ENCODE data around the gene SLC22A23. TPM values are rescaled to one million over a fixed set of nuclear protein-coding genes. Genes with fewer than 3 reads are reported as not detected.

Gene SLC22A23
- polyA plus RNA-seq, 1 donor (not counting 4 experiments of a cell fraction or from before 2014, with no cell fraction given): 4.3 TPM

GRCh38 chr6:3359101-3359752 lies 97.6 kb downstream of the SLC22A23 start:
- no peaks in the 10 kb centered on the region for H4K20me1 ChIP-seq (ENCODE audit: control insufficient read depth, extremely low read depth, insufficient read depth, low read length)
- H3K4me1 ChIP-seq (ENCODE audit: control insufficient read depth, extremely low read depth, insufficient read depth, low read length): peaks cover 37% of the 10 kb centered on the region
- H2AFZ ChIP-seq (ENCODE audit: control insufficient read depth, low read length): no peak overlapping the region
- peaks cover 4% of the 10 kb centered on the region for H3K9me1 ChIP-seq (ENCODE audit: control insufficient read depth, extremely low read depth, insufficient read depth, low read length)
- no peak overlapping the region for H3K9ac ChIP-seq (ENCODE audit: control insufficient read depth, extremely low read depth, insufficient read depth, low read length)
- dilution Hi-C loops (cut with MboI; ENCODE audit: extremely low pct_ligation_motif_present, low sequenced_read_pairs): no loop called here
- DNase-seq (ENCODE audit: low read depth, low spot score) (no peak), FAIRE-seq (peak; percentile 74)
- no peaks in the 10 kb centered on the region for H3K79me2 ChIP-seq (ENCODE audit: control insufficient read depth, insufficient read depth, low read length)
- peak overlapping the region in 1 of 3 experiments; percentile 39 for H3K4me3 ChIP-seq (ENCODE audit: control insufficient read depth in 2 of 3, extremely low read depth in 1 of 3, insufficient read depth in 2 of 3, low read depth in 1 of 3, low read length in 3 of 3)
- H3K4me2 ChIP-seq (ENCODE audit: control insufficient read depth, extremely low read depth, insufficient read depth, low read depth, low read length): peak overlapping the region; percentile 42
- no peak overlapping the region for H3K27ac ChIP-seq (ENCODE audit: control insufficient read depth, insufficient read depth, low read length)
- TF ChIP-seq EZH2 (IDR thresholded peaks at IDR 0.05; ENCODE audit: low read length): no peak
- no peak for TF ChIP-seq CTCF (optimal IDR thresholded peaks at IDR 0.05 in 1 of 3, IDR thresholded peaks at IDR 0.05 in 1 of 3, conservative IDR thresholded peaks at IDR 0.05 in 1 of 3; ENCODE audit: extremely low read depth in 1 of 3, insufficient read depth in 2 of 3, low read length in 3 of 3)
- no peaks in the 10 kb centered on the region for H3K27me3 ChIP-seq (ENCODE audit: control insufficient read depth, extremely low read depth, insufficient read depth, low read length)
- no peaks in the 10 kb centered on the region for H3K9me3 ChIP-seq (ENCODE audit: control insufficient read depth, low read depth, low read length)
- peaks cover 0 to 1% of the 10 kb centered on the region in 2 experiments for H3K36me3 ChIP-seq (ENCODE audit: control insufficient read depth in 2 of 2, extremely low read depth in 1 of 2, insufficient read depth in 2 of 2, low read length in 2 of 2)

- DNase-seq (ENCODE audit: low read depth, low spot score): no peak
- dilution Hi-C loops (cut with MboI; ENCODE audit: extremely low pct_ligation_motif_present, low sequenced_read_pairs): no loop called here
- peak overlapping the region; percentile 42 for H3K4me2 ChIP-seq (ENCODE audit: control insufficient read depth, extremely low read depth, insufficient read depth, low read depth, low read length)
- no peaks in the 10 kb centered on the region for H3K9me3 ChIP-seq (ENCODE audit: control insufficient read depth, low read depth, low read length)
- H3K9me1 ChIP-seq (ENCODE audit: control insufficient read depth, extremely low read depth, insufficient read depth, low read length): peaks cover 2% of the 10 kb centered on the region
- TF ChIP-seq EZH2 (IDR thresholded peaks at IDR 0.05; ENCODE audit: low read length) (no peak), CTCF (optimal IDR thresholded peaks at IDR 0.05 in 1 of 3, IDR thresholded peaks at IDR 0.05 in 1 of 3, conservative IDR thresholded peaks at IDR 0.05 in 1 of 3; ENCODE audit: extremely low read depth in 1 of 3, insufficient read depth in 2 of 3, low read length in 3 of 3) (no peak)
- H3K27me3 ChIP-seq (ENCODE audit: control insufficient read depth, extremely low read depth, insufficient read depth, low read length): no peaks in the 10 kb centered on the region
- H3K9ac ChIP-seq (ENCODE audit: control insufficient read depth, extremely low read depth, insufficient read depth, low read length): no peak overlapping the region
- H3K27ac ChIP-seq (ENCODE audit: control insufficient read depth, insufficient read depth, low read length): no peak overlapping the region
- peaks cover 31% of the 10 kb centered on the region for H3K4me1 ChIP-seq (ENCODE audit: control insufficient read depth, extremely low read depth, insufficient read depth, low read length)
- no peaks in the 10 kb centered on the region for H3K79me2 ChIP-seq (ENCODE audit: control insufficient read depth, insufficient read depth, low read length)
- no peak overlapping the region for H2AFZ ChIP-seq (ENCODE audit: control insufficient read depth, low read length)
- peaks cover 0 to 1% of the 10 kb centered on the region in 2 experiments for H3K36me3 ChIP-seq (ENCODE audit: control insufficient read depth in 2 of 2, extremely low read depth in 1 of 2, insufficient read depth in 2 of 2, low read length in 2 of 2)
- no peak for FAIRE-seq
- no peak overlapping the region for H3K4me3 ChIP-seq (ENCODE audit: control insufficient read depth in 2 of 3, extremely low read depth in 1 of 3, insufficient read depth in 2 of 3, low read depth in 1 of 3, low read length in 3 of 3)
- H4K20me1 ChIP-seq (ENCODE audit: control insufficient read depth, extremely low read depth, insufficient read depth, low read length): no peaks in the 10 kb centered on the region
Measured at GRCh38 chr6:3358413-3359100, 98.3 kb downstream of the SLC22A23 start.

Data from keratinocyte (primary cell).